NT2/D1 (cell line): ENCODE results near the gene PSD.

Source experiments
- DNase-seq: peaks from one replicate; pipeline ENCODE4 v3.0.0-alpha.2; 2011; ENCODE audit warnings: low read depth, low spot score
- H3K27me3 ChIP-seq: 2 replicates; pipeline ENCODE4 v1.6.0; 2011; ENCODE audit warnings: mild to moderate bottlenecking; ENCODE audit not compliant: insufficient read length, insufficient read depth
- H3K36me3 ChIP-seq: 2 replicates; pipeline ENCODE4 v1.6.1; 2011; ENCODE audit warnings: mild to moderate bottlenecking, low read length, mixed read lengths; ENCODE audit not compliant: insufficient read depth, insufficient read length
- H3K4me1 ChIP-seq: 2 replicates; pipeline ENCODE4 v1.5.1; 2011; ENCODE audit not compliant: insufficient read depth, insufficient read length
- H3K4me3 ChIP-seq: 2 replicates; pipeline ENCODE4 v1.5.1; 2011; ENCODE audit warnings: low read depth; ENCODE audit not compliant: insufficient read length
- H3K9ac ChIP-seq: 2 replicates; pipeline ENCODE4 v1.6.0; 2011; ENCODE audit warnings: low read depth; ENCODE audit not compliant: insufficient read length
- H3K9me3 ChIP-seq: 2 replicates; pipeline ENCODE4 v1.5.1; 2011; ENCODE audit warnings: mild to moderate bottlenecking, low read length; ENCODE audit not compliant: insufficient read depth
- SUZ12 ChIP-seq: IDR thresholded peaks from 2 replicates; pipeline ENCODE4 v1.6.1; 2011; ENCODE audit not compliant: insufficient read length, insufficient read depth; ENCODE audit errors: extremely low read depth
- YY1 ChIP-seq: IDR thresholded peaks from 2 replicates; pipeline ENCODE4 v1.6.1; 2011; ENCODE audit not compliant: insufficient read length, insufficient read depth
- ZNF274 ChIP-seq: IDR thresholded peaks from 2 replicates; pipeline ENCODE4 v1.6.1; 2011; ENCODE audit warnings: mild to moderate bottlenecking, low read depth, low read length

Gene PSD

GRCh38 chr10:102375250-102375649 is 43.3 kb downstream of the PSD start:
- TF ChIP-seq YY1 (no peak), ZNF274 (no peak), SUZ12 (no peak)

GRCh38 chr10:102371295-102371694 is 47.3 kb downstream of the PSD start:
- no peak for DNase-seq
- Histone ChIP-seq H3K36me3 (peaks cover 83% of the 10 kb centered on the region), H3K9ac (no peak overlapping the region), H3K4me1 (no peaks in the 10 kb centered on the region), H3K4me3 (no peak overlapping the region), H3K9me3 (peaks cover 12% of the 10 kb centered on the region), H3K27me3 (no peaks in the 10 kb centered on the region)
- no peak for TF ChIP-seq YY1
- no peak for TF ChIP-seq SUZ12
- TF ChIP-seq ZNF274, result no peak

More at GRCh38 chr10:102375250-102375649, 43.3 kb downstream of the PSD start:
- no peak overlapping the region for H3K4me3 ChIP-seq
- H3K9me3 ChIP-seq, result peaks cover 11% of the 10 kb centered on the region
- peaks cover 77% of the 10 kb centered on the region for H3K36me3 ChIP-seq
- H3K9ac ChIP-seq, result no peak overlapping the region
- H3K4me1 ChIP-seq, result no peaks in the 10 kb centered on the region
- no peak for DNase-seq
- H3K27me3 ChIP-seq, result no peaks in the 10 kb centered on the region

- H3K4me3 ChIP-seq, result no peak overlapping the region
- H3K36me3 ChIP-seq, result peaks cover 83% of the 10 kb centered on the region
- no peaks in the 10 kb centered on the region for H3K4me1 ChIP-seq
- peaks cover 12% of the 10 kb centered on the region for H3K9me3 ChIP-seq
- TF ChIP-seq YY1 (no peak), ZNF274 (no peak), SUZ12 (no peak)
- H3K9ac ChIP-seq, result no peak overlapping the region
- DNase-seq, result no peak
- no peaks in the 10 kb centered on the region for H3K27me3 ChIP-seq
These were observed 50.5 kb downstream of the PSD start for GRCh38 chr10:102368077-102368476.

GRCh38 chr10:102367441-102367840 is 51.1 kb downstream of the PSD start:
- no peaks in the 10 kb centered on the region for H3K4me1 ChIP-seq
- no peak overlapping the region for H3K9ac ChIP-seq
- H3K9me3 ChIP-seq, result peaks cover 12% of the 10 kb centered on the region
- TF ChIP-seq YY1 (no peak), SUZ12 (no peak), ZNF274 (no peak)
- no peaks in the 10 kb centered on the region for H3K27me3 ChIP-seq
- DNase-seq, result no peak
- peaks cover 83% of the 10 kb centered on the region for H3K36me3 ChIP-seq
- no peak overlapping the region for H3K4me3 ChIP-seq

- Histone ChIP-seq H3K9me3 (no peaks in the 10 kb centered on the region), H3K4me1 (no peaks in the 10 kb centered on the region), H3K9ac (no peak overlapping the region), H3K4me3 (no peak overlapping the region), H3K36me3 (peaks cover 83% of the 10 kb centered on the region), H3K27me3 (no peaks in the 10 kb centered on the region)
- TF ChIP-seq YY1 (no peak), ZNF274 (no peak), SUZ12 (no peak)
- DNase-seq, result no peak
These were observed 59.7 kb downstream of the PSD start for GRCh38 chr10:102358712-102359382.

GRCh38 chr10:102354451-102354850 is 64.1 kb downstream of the PSD start:
- Histone ChIP-seq H3K4me3 (no peak overlapping the region), H3K9me3 (no peaks in the 10 kb centered on the region), H3K27me3 (no peaks in the 10 kb centered on the region), H3K4me1 (no peaks in the 10 kb centered on the region), H3K36me3 (peaks cover 78% of the 10 kb centered on the region), H3K9ac (no peak overlapping the region)
- TF ChIP-seq ZNF274 (no peak), YY1 (no peak), SUZ12 (no peak)
- no peak for DNase-seq
